ENCODE measurements around the gene CRIP1.
A peak's percentile ranks its signal among the peaks of the same experiment; 100 is the strongest.

CRIP1 gene

GRCh38 chr14:105464501-105464900 lies 22.2 kb upstream of the CRIP1 start:
- no peak for TF ChIP-seq ZBTB7A (IDR thresholded peaks at IDR 0.05; ENCODE audit: low read depth)
- no peak for TF ChIP-seq YY1 (IDR thresholded peaks at IDR 0.05; ENCODE audit: low read depth)
- no peak for TF ChIP-seq TEAD4 (IDR thresholded peaks at IDR 0.05)
- TF ChIP-seq EP300 (IDR thresholded peaks at IDR 0.05; ENCODE audit: borderline replicate concordance): no peak
- TF ChIP-seq FOXM1 (IDR thresholded peaks at IDR 0.05; ENCODE audit: borderline replicate concordance, low read depth): no peak
- no peak for TF ChIP-seq USF1 (IDR thresholded peaks at IDR 0.05)
- no peak for TF ChIP-seq CREB1 (IDR thresholded peaks at IDR 0.05; ENCODE audit: low read depth)
- TF ChIP-seq EGR1 (IDR thresholded peaks at IDR 0.05): no peak
- TF ChIP-seq CEBPB (IDR thresholded peaks at IDR 0.05): no peak
- no peak for TF ChIP-seq TCF12 (IDR thresholded peaks at IDR 0.05; ENCODE audit: low read depth)
- no peak for TF ChIP-seq NFIC (IDR thresholded peaks at IDR 0.05)
- no peak for TF ChIP-seq TAF1 (IDR thresholded peaks at IDR 0.05; ENCODE audit: low read depth)
- TF ChIP-seq RAD21 (IDR thresholded peaks at IDR 0.05; ENCODE audit: low read depth): no peak
- TF ChIP-seq, protein P1, sequence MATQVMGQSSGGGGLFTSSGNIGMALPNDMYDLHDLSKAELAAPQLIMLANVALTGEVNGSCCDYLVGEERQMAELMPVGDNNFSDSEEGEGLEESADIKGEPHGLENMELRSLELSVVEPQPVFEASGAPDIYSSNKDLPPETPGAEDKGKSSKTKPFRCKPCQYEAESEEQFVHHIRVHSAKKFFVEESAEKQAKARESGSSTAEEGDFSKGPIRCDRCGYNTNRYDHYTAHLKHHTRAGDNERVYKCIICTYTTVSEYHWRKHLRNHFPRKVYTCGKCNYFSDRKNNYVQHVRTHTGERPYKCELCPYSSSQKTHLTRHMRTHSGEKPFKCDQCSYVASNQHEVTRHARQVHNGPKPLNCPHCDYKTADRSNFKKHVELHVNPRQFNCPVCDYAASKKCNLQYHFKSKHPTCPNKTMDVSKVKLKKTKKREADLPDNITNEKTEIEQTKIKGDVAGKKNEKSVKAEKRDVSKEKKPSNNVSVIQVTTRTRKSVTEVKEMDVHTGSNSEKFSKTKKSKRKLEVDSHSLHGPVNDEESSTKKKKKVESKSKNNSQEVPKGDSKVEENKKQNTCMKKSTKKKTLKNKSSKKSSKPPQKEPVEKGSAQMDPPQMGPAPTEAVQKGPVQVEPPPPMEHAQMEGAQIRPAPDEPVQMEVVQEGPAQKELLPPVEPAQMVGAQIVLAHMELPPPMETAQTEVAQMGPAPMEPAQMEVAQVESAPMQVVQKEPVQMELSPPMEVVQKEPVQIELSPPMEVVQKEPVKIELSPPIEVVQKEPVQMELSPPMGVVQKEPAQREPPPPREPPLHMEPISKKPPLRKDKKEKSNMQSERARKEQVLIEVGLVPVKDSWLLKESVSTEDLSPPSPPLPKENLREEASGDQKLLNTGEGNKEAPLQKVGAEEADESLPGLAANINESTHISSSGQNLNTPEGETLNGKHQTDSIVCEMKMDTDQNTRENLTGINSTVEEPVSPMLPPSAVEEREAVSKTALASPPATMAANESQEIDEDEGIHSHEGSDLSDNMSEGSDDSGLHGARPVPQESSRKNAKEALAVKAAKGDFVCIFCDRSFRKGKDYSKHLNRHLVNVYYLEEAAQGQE (IDR thresholded peaks at IDR 0.05; ENCODE audit: low read depth): no peak
- TF ChIP-seq, protein P2, sequence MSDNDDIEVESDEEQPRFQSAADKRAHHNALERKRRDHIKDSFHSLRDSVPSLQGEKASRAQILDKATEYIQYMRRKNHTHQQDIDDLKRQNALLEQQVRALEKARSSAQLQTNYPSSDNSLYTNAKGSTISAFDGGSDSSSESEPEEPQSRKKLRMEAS (IDR thresholded peaks at IDR 0.05): no peak

DNA sequence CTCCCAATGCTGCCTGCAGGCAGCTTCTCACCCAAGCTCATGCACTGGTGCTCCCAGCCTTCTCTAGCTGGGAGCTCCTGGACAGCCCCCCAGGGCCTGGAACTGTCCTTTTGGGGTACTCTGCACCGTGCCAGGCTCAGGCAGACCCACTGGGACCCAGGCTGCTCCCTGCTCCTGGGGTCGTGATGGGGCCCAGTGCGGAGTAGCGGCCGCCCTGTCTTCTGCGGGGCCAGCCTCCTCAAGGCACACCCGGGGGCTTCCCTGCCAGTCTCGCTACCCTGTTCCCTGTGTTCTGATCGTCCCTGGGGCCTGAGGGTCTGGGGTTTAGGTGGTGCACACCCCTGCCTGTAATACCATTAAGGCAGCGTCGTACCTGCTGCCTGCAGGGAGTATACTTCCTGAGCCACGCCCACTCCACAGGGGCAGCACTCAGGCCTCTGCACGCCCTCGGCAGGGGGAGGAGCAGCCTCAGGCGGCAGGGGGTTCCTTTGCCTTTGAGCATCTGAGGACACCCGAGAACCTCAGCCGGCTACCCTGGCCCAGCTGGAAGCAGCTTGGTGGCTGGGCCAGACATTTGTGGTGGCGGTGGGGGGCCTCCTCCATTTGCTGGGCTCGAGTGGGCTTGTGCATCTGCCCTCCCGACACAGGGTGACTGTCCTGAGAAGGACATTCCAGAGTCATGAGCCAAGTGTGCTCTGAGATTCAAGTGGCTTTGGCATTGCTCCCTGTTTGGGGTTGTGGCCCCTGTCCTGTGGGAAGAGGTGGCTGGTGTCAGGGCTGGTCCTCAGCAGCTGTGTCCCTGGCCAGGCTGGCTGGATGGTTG lies 21.3 kb upstream of the CRIP1 start:
- TF ChIP-seq, protein P2 (IDR thresholded peaks at IDR 0.05): peak; percentile 74
- peak; percentile 90 for TF ChIP-seq NFIC (IDR thresholded peaks at IDR 0.05)
- TF ChIP-seq EP300 (IDR thresholded peaks at IDR 0.05; ENCODE audit: borderline replicate concordance): peak; percentile 95
- TF ChIP-seq, protein P1 (IDR thresholded peaks at IDR 0.05; ENCODE audit: low read depth): 0 out of 2 replicates have a peak, but pooled peaks have one; percentile 18
- peak; percentile 93 for TF ChIP-seq TCF12 (IDR thresholded peaks at IDR 0.05; ENCODE audit: low read depth)
- no peak; the same call in 1 of the 2 replicates for TF ChIP-seq RAD21 (IDR thresholded peaks at IDR 0.05; ENCODE audit: low read depth)
- no peak; the same call in 1 of the 2 replicates for TF ChIP-seq YY1 (IDR thresholded peaks at IDR 0.05; ENCODE audit: low read depth)
- peak; percentile 53; the same call in 1 of the 2 replicates for TF ChIP-seq EGR1 (IDR thresholded peaks at IDR 0.05)
- TF ChIP-seq CEBPB (IDR thresholded peaks at IDR 0.05): peak; percentile 2; the same call in 1 of the 2 replicates
- TF ChIP-seq TAF1 (IDR thresholded peaks at IDR 0.05; ENCODE audit: low read depth): no peak
- peak; percentile 87; the same call in 1 of the 2 replicates for TF ChIP-seq ZBTB7A (IDR thresholded peaks at IDR 0.05; ENCODE audit: low read depth)
- peak; percentile 64; the same call in 1 of the 2 replicates for TF ChIP-seq FOXM1 (IDR thresholded peaks at IDR 0.05; ENCODE audit: borderline replicate concordance, low read depth)
- TF ChIP-seq USF1 (IDR thresholded peaks at IDR 0.05): 0 out of 2 replicates have a peak, but pooled peaks have one; percentile 39
- peak; percentile 82 for TF ChIP-seq TEAD4 (IDR thresholded peaks at IDR 0.05)
- TF ChIP-seq CREB1 (IDR thresholded peaks at IDR 0.05; ENCODE audit: low read depth): no peak

- TF ChIP-seq NFIC (IDR thresholded peaks at IDR 0.05) (0 out of 2 replicates have a peak, but pooled peaks have one; percentile 25), TCF12 (IDR thresholded peaks at IDR 0.05; ENCODE audit: low read depth) (peak; percentile 19; the same call in 1 of the 2 replicates), TAF1 (IDR thresholded peaks at IDR 0.05; ENCODE audit: low read depth) (no peak; the same call in 1 of the 2 replicates), YY1 (IDR thresholded peaks at IDR 0.05; ENCODE audit: low read depth) (0 out of 2 replicates have a peak, but pooled peaks have one; percentile 11)
Observed at GRCh38 chr14:105466531-105467248, 20.0 kb upstream of the CRIP1 start.

DNA sequence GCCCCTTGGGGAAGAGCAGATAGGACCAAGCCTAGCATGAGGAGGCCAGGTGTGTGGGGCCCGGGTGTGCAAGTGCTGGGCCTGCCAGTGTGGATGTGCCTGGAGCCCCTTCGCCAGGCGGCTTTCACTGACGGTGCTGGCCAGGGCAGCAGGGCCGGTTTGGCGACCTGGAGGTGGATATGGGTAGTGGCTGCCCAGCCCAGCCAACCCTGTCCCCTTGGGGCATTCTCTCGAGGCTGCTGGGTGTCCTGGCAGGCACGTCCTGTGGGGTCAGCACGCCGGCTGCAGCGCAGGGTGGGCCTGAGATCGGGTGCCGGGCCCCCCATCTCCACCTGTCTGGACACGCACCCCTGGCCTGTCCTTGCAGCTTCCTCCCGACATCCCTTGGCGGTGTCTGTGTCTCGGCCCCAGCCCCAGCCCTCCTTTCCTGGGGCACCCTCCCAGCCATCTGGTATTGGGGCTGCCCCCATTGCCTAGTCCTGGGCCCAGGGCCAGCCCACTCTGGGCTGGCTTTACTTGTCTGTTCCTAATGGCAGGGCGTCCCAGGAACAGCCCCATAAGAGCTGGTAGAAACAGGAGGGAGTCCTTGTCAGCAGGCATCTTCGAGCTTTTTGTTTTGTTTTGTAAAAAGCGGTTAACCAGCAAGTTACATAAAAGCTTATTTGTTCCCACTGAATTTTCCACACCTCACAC lies 19.3 kb upstream of the CRIP1 start:
- TF ChIP-seq TAF1 (IDR thresholded peaks at IDR 0.05; ENCODE audit: low read depth): no peak
- TF ChIP-seq TEAD4 (IDR thresholded peaks at IDR 0.05): peak; percentile 21; the same call in 1 of the 2 replicates
- TF ChIP-seq, protein P1 (IDR thresholded peaks at IDR 0.05; ENCODE audit: low read depth): no peak
- TF ChIP-seq USF1 (IDR thresholded peaks at IDR 0.05): no peak
- TF ChIP-seq EGR1 (IDR thresholded peaks at IDR 0.05): 0 out of 2 replicates have a peak, but pooled peaks have one; percentile 30
- TF ChIP-seq NFIC (IDR thresholded peaks at IDR 0.05): peak; percentile 60; the same call in 1 of the 2 replicates
- TF ChIP-seq, protein P2 (IDR thresholded peaks at IDR 0.05): peak; percentile 52; the same call in 1 of the 2 replicates
- TF ChIP-seq TCF12 (IDR thresholded peaks at IDR 0.05; ENCODE audit: low read depth): peak; percentile 56; the same call in 1 of the 2 replicates
- no peak for TF ChIP-seq FOXM1 (IDR thresholded peaks at IDR 0.05; ENCODE audit: borderline replicate concordance, low read depth)
- TF ChIP-seq CREB1 (IDR thresholded peaks at IDR 0.05; ENCODE audit: low read depth): no peak
- no peak for TF ChIP-seq CEBPB (IDR thresholded peaks at IDR 0.05)

All from Ishikawa (cell line).